Measurements from ENCODE around the gene MIPOL1.
"Not testable (repeated sequence)": the region's sequence is repeated elsewhere in the genome, so short reads cannot be mapped to it uniquely, and the experiment has no call there.

The MIPOL1 gene

GRCh38 chr14:37232907-37233481, 35.3 kb downstream of the MIPOL1 start:
- H3F3A ChIP-seq (ENCODE audit: insufficient read depth): no peaks in the 10 kb centered on the region
- no peak overlapping the region for H3K27ac ChIP-seq (ENCODE audit: low read depth, low read length)
- no peak overlapping the region for H3K4me2 ChIP-seq (ENCODE audit: low read depth, low read length, poor library complexity, severe bottlenecking)
- peak; percentile 46 for TF ChIP-seq CTCF (IDR thresholded peaks at IDR 0.05; ENCODE audit: insufficient read depth, low read length, poor library complexity, severe bottlenecking)
- no peak for TF ChIP-seq EZH2phosphoT487 (conservative IDR thresholded peaks at IDR 0.05; ENCODE audit: low read length)
- no peak overlapping the region for H3K4me3 ChIP-seq (ENCODE audit: insufficient read depth, low read length, poor library complexity, severe bottlenecking)
- H3K27me3 ChIP-seq (ENCODE audit: low read length): no peaks in the 10 kb centered on the region
- no peaks in the 10 kb centered on the region for H3K9me3 ChIP-seq (ENCODE audit: insufficient read depth, low read length)
- H3K36me3 ChIP-seq (ENCODE audit: low read length): no peaks in the 10 kb centered on the region
- H3K9ac ChIP-seq (ENCODE audit: low read length): no peak overlapping the region
- H3K79me2 ChIP-seq (ENCODE audit: insufficient read depth, low read length): no peaks in the 10 kb centered on the region
- no peaks in the 10 kb centered on the region for H4K20me1 ChIP-seq (ENCODE audit: low read depth, low read length)
- no peak overlapping the region for H2AFZ ChIP-seq (ENCODE audit: low read depth, low read length, severe bottlenecking)
- no peaks in the 10 kb centered on the region for H3K9me2 ChIP-seq (replicated peaks; ENCODE audit: insufficient read depth, low read length)

- H3K9me3 ChIP-seq (ENCODE audit: insufficient read depth, low read length): no peaks in the 10 kb centered on the region
- no peak overlapping the region for H3K27ac ChIP-seq (ENCODE audit: low read depth, low read length)
- no peak overlapping the region for H3K4me2 ChIP-seq (ENCODE audit: low read depth, low read length, poor library complexity, severe bottlenecking)
- H3K27me3 ChIP-seq (ENCODE audit: low read length): no peaks in the 10 kb centered on the region
- H2AFZ ChIP-seq (ENCODE audit: low read depth, low read length, severe bottlenecking): no peak overlapping the region
- H3F3A ChIP-seq (ENCODE audit: insufficient read depth): no peaks in the 10 kb centered on the region
- H3K9ac ChIP-seq (ENCODE audit: low read length): no peak overlapping the region
- no peak for TF ChIP-seq EZH2phosphoT487 (conservative IDR thresholded peaks at IDR 0.05; ENCODE audit: low read length)
- no peak for TF ChIP-seq CTCF (IDR thresholded peaks at IDR 0.05; ENCODE audit: insufficient read depth, low read length, poor library complexity, severe bottlenecking)
- H3K4me3 ChIP-seq (ENCODE audit: insufficient read depth, low read length, poor library complexity, severe bottlenecking): no peak overlapping the region
- H3K79me2 ChIP-seq (ENCODE audit: insufficient read depth, low read length): no peaks in the 10 kb centered on the region
- no peaks in the 10 kb centered on the region for H3K9me2 ChIP-seq (replicated peaks; ENCODE audit: insufficient read depth, low read length)
- no peaks in the 10 kb centered on the region for H4K20me1 ChIP-seq (ENCODE audit: low read depth, low read length)
- no peaks in the 10 kb centered on the region for H3K36me3 ChIP-seq (ENCODE audit: low read length)
These were observed 36.5 kb downstream of the MIPOL1 start for GRCh38 chr14:37234222-37234621.

GRCh38 chr14:37236044-37236443, 38.3 kb downstream of the MIPOL1 start:
- not testable (repeated sequence) for H3F3A ChIP-seq (ENCODE audit: insufficient read depth); H3K79me2 ChIP-seq (ENCODE audit: insufficient read depth, low read length); H3K9me3 ChIP-seq (ENCODE audit: insufficient read depth, low read length); H3K36me3 ChIP-seq (ENCODE audit: low read length); H2AFZ ChIP-seq (ENCODE audit: low read depth, low read length, severe bottlenecking); H3K9me2 ChIP-seq (replicated peaks; ENCODE audit: insufficient read depth, low read length); H4K20me1 ChIP-seq (ENCODE audit: low read depth, low read length); H3K27ac ChIP-seq (ENCODE audit: low read depth, low read length); H3K9ac ChIP-seq (ENCODE audit: low read length); H3K4me3 ChIP-seq (ENCODE audit: insufficient read depth, low read length, poor library complexity, severe bottlenecking); H3K27me3 ChIP-seq (ENCODE audit: low read length); H3K4me2 ChIP-seq (ENCODE audit: low read depth, low read length, poor library complexity, severe bottlenecking)

- Histone ChIP-seq H3K27ac (ENCODE audit: low read depth, low read length) (no peak overlapping the region), H3K9ac (ENCODE audit: low read length) (no peak overlapping the region), H2AFZ (ENCODE audit: low read depth, low read length, severe bottlenecking) (no peak overlapping the region), H3K27me3 (ENCODE audit: low read length) (no peaks in the 10 kb centered on the region), H4K20me1 (ENCODE audit: low read depth, low read length) (no peaks in the 10 kb centered on the region), H3K9me3 (ENCODE audit: insufficient read depth, low read length) (no peaks in the 10 kb centered on the region), H3K9me2 (replicated peaks; ENCODE audit: insufficient read depth, low read length) (no peaks in the 10 kb centered on the region), H3F3A (ENCODE audit: insufficient read depth) (no peaks in the 10 kb centered on the region), H3K79me2 (ENCODE audit: insufficient read depth, low read length) (no peaks in the 10 kb centered on the region), H3K36me3 (ENCODE audit: low read length) (no peaks in the 10 kb centered on the region), H3K4me3 (ENCODE audit: insufficient read depth, low read length, poor library complexity, severe bottlenecking) (no peak overlapping the region), H3K4me2 (ENCODE audit: low read depth, low read length, poor library complexity, severe bottlenecking) (no peak overlapping the region)
- TF ChIP-seq EZH2phosphoT487 (conservative IDR thresholded peaks at IDR 0.05; ENCODE audit: low read length): no peak
- TF ChIP-seq CTCF (IDR thresholded peaks at IDR 0.05; ENCODE audit: insufficient read depth, low read length, poor library complexity, severe bottlenecking): no peak
These were observed 39.4 kb downstream of the MIPOL1 start for GRCh38 chr14:37237094-37237493.

All from SU-DHL-6 (cell line).